Fibroblast of skin of scalp (primary cell): Measurements from ENCODE around the gene PRRX2.

Experiments used
- DNase-seq: peaks from one replicate; pipeline ENCODE4 v3.0.0-alpha.2; 2013

Gene PRRX2

DNA sequence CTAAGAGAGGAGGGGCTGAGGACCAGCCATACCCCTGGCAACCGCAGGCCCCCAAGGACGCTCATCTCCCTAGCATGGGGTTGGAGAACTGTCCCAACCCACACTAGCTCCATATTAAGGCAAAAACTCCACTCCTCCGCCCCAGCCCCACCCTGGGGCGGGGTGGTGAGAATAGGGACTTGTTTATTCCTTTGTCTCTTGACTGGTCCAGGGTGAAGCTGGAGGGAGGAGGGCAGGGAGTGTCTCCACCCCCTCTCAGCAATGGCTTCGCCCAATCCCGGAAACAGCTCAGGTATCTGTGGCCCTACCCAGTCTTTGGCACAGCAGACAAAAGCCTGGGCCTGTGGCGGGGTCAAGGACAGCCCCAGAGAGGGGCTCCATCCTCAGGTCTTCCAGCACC lies 16.9 kb downstream of the PRRX2 start:
- peak; percentile 71 for DNase-seq

DNA sequence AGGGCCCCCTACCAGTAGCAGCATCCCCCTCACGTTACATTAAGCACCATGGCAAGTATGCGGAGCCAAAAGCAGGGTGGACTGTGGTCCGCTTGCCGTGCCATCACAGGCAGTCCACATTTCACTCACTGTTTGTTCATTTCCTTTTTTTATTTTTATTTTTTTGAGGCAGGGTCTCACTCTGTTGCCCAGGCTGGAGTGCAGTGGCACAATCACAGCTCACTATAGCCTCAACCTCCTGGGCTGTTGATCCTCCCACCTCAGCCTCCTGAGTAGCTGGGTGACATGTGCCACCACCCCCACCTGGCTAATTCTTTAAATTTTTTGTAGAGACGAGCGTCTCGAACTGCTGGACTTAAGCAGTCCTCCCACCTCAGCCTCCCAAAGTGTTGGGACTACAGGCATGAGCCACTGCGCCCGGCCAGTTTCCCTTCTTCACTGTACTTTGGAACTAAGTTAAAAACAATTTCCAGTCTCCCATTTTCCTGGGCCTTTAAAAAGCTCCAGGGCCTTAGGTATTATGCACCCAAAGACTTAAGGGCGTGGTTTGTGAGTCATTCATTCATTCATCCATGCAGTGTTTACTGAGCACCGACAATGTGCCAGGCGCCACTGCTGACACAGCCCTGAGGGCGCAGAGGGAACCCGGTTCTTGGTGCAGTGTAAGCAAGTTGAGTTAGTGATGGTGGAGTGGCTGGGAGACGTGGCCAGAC lies 19.9 kb downstream of the PRRX2 start:
- DNase-seq: no peak

DNA sequence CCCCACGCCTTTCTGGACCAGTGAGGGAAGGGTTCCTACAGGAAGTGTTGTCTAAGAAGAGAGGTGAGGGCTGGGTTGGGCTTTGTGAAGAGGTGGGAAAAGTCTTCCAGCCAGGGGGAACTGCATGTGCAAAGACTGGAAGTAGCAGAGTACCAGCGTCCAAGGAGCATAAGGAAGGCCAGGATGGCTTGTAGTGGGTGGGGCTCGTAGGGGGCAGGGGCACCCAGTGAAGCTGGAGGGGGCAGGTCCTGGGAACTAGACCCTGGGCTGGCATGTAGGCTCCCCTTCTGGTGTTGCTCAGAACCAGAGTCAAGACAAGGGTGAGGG lies 20.4 kb downstream of the PRRX2 start:
- no peak for DNase-seq

GRCh38 chr9:129686736-129687135 lies 21.3 kb downstream of the PRRX2 start:
- DNase-seq: no peak

DNA sequence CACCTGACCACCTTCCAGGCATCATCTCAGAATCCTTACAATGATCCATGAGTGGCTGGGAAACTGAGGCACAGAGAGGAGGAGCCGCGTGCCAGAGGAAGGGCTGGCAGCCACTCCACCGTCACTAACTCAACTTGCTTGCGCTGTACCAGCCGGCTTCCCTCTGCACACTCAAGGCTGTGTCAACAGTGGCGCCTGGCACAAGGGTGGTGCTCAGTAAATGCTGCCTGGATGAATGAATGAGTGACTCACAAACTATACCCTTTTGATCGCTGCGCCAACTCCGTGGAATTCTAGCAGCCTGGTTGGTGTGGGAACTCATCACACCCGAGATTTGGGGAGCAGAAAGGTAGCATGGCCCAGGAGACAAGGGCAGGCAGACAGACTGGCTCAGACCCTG lies 21.9 kb downstream of the PRRX2 start:
- DNase-seq: no peak

DNA sequence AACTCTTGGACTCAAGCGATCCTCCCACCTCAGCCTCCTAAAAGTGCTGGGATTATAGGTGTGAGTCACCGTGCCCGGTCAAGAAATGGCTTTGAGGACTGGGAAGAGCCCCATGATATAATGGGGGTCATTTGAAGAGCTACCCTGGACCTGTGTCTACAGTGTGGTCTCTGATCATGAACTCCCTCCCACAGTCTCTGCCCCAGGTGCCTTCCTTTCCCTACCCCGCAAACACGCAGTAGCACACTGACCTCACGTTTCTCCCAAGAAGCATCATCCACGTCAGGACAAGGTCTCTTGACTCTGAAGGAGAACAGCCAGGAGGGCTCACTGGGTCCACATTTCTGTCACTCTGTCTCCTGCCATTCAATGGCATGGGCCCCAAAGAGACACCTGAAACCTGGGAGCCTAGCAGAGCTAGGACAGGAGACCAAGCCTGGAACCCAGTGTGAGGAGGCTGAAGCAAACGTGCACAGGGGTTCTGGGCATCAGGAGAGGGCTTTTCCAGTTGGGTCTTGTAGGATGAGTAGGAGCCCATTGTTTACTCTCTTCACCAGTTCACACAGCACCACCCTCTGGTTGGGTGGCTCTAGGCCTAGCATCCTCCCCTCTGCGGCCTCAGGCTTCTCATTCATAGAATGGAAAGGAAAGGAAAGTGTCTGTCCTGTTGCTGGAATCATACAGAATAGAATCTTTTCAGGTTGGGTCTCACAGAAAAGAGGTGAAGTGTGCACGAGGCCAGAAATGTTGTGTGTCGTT lies 23.0 kb downstream of the PRRX2 start:
- no peak for DNase-seq

DNA sequence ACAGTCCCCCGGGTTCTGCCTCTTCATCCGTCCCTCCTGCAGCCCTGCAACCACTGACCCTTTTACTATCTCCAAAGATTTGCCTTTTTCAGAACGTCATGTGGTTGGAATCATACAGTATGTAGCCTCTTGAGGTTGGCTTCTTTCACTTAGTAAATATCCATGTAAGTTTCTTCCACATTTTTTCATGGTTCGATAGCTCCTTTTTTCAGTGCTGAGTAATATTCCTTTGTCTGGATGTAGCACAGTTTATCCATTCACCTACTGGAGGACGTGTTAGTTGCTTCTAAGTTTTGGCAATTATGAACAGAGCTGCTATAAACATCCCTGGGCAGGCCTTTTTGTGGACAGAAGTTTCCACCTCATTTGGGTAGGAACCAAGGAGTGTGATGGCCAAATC lies 27.1 kb downstream of the PRRX2 start:
- DNase-seq: no peak

- DNase-seq: no peak
Observed at GRCh38 chr9:129693741-129694140, 28.3 kb downstream of the PRRX2 start.

GRCh38 chr9:129694243-129694646 lies 28.8 kb downstream of the PRRX2 start:
- peak; percentile 61 for DNase-seq

GRCh38 chr9:129695870-129696269 lies 30.4 kb downstream of the PRRX2 start:
- no peak for DNase-seq

DNA sequence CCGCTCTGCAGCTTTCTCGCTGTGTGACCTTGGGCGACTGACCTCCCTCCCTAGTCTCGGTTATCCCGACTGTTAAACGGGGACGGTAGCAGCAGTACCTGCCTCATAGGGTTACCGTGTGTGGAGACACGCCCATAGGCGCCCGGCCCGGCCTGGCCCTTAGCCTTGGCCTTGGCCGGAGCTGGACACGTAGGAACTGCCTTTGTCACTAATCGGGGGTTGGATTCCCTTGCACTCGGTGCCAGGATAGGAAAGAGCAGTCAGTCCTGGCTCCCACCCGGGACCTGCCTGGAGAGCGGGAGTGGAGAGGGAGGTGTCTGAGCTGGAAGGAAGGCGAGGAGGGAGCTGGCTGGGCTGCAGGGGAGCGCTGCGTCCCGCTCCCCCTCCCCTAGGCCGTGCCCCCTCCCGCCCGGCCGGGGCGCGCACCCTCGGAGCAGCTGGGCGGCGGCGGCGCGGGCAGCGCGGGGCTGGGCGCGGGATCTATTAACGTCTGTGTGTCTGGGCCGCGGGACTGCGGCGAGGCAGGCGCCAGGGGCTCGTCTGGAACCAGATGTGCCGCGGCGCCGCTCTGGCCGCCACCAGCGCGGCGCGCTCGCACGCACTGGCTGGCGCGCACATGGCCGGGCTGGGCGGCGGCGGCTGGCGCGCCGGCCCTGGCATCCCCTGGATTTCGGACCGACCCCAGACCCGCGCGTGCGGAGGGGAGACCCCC lies 31.7 kb downstream of the PRRX2 start:
- peak; percentile 90 for DNase-seq

- peak; percentile 97 for DNase-seq
Observed at GRCh38 chr9:129697656-129698253, 32.3 kb downstream of the PRRX2 start.

DNA sequence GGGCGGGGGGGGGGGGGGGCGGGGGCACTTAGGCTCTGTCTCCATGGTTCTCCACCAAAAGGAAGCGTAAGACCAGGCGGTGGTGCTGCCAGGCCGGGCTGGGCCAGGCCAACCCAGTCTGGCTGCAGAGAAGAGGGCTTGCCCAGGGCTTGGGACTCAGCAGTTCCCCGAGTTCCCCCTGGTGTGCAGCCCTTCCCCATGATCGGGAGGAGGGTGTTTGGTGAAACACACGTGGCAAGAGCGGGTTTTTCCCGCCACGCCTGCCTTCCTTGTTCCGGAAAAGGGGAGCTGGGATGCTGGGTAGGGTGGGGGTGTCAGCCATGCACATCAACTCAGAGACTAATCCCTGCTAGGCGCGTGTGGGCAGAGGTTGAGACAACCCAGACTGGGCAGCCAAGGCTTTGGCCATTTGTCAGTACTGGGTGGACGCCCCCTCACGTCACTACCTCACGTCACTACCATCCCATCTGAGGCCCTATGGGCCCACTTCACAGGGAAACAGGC lies 32.9 kb downstream of the PRRX2 start:
- DNase-seq: peak; percentile 85

- no peak for DNase-seq
Observed at GRCh38 chr9:129701054-129701453, 35.6 kb downstream of the PRRX2 start.

DNA sequence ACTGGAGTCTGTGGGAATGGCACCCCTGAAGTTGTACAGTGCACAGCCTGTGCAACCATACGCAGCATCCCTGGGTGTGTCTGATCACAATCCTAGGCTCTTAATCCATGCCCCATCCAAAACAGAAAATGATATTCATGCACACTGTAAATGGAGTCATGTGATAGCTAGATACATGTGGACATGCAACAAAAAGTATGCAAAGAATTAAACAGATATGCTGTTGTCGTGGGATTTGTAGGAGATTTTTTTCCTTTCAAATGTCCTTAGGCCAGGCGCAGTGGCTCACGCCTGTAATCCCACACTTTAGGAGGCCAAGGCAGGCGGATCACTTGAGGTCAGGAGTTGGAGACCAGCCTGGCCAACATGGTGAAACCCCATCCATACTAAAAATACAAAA lies 36.1 kb downstream of the PRRX2 start:
- peak; percentile 54 for DNase-seq

- peak; percentile 96 for DNase-seq
Observed at GRCh38 chr9:129702589-129703520, 37.4 kb downstream of the PRRX2 start.

DNA sequence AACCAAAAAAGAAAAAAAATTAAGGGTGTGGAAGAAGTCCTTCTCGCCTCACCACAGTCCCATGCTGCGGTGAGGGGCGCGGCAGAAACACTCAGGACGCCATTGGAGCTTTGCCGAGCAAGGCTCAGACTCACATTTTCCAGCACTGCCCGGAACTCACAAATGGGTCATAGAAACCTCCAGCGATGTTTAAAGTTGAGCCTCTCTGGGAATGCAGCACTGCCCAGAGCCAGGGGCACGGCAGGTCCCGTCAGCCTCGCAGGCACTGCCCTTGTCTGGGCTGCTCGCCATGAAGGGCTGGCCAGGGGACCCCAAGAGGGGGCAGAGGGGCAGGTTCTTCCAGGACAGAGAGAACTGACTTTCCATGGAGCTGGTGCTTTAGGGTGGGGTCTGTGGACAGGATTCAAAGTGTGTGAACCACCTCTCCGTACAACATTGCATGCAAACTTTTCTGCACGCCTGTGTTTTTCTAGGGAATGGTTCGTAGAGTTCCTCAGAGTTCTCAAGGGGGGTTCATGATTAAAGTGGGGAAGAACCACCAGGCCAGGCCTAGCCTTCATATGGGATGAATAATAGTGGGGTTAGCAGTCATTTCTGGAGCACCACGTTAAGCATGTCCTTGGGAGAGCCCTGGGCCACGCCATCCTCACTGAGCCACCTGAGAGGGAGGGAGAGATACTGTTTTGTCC lies 38.4 kb downstream of the PRRX2 start:
- peak; percentile 80 for DNase-seq

GRCh38 chr9:129704807-129705206 lies 39.4 kb downstream of the PRRX2 start:
- no peak for DNase-seq

DNA sequence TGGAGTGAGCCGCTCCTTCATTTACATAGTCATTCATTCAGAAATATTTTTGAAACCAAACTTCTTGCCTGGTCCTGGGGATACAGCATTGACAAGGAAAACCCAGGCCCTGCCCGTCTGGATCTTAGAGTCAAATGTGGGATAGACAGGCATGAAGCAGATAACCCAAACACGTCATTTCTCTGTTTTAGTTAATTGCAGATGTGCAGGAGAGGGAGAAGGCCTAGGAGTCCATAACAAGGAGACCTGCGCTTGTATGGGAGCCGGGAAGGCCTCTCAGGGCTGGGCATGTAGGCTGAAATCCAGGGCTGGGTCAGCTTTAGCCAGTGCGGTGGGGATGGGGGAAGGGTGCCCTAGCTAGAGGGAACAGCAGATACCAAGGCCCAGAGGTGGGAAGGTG lies 43.3 kb downstream of the PRRX2 start:
- DNase-seq: no peak

GRCh38 chr9:129709438-129710168 lies 44.2 kb downstream of the PRRX2 start:
- no peak for DNase-seq

DNA sequence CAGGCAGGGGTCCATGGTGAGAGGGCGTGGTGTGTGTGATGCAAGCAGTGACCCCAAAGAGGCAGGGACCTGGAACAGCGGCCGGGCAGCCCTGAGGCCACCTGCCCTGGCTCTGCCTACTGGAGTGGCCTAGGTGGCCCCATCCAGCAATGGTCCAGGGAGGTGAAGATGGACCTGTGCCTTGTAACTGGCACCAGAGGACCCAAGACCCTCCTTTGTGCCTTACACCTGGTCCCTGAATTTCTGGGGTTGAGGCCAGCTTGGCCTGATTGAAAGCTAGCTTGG lies 44.7 kb downstream of the PRRX2 start:
- no peak for DNase-seq
